ENCODE measurements around the gene CCDC150. TPM values are rescaled to one million over a fixed set of nuclear protein-coding genes. Genes with fewer than 3 reads are reported as not detected.

The CCDC150 gene
- total RNA-seq, 1 experiment from 2014 or later, result 13.1 TPM

DNA sequence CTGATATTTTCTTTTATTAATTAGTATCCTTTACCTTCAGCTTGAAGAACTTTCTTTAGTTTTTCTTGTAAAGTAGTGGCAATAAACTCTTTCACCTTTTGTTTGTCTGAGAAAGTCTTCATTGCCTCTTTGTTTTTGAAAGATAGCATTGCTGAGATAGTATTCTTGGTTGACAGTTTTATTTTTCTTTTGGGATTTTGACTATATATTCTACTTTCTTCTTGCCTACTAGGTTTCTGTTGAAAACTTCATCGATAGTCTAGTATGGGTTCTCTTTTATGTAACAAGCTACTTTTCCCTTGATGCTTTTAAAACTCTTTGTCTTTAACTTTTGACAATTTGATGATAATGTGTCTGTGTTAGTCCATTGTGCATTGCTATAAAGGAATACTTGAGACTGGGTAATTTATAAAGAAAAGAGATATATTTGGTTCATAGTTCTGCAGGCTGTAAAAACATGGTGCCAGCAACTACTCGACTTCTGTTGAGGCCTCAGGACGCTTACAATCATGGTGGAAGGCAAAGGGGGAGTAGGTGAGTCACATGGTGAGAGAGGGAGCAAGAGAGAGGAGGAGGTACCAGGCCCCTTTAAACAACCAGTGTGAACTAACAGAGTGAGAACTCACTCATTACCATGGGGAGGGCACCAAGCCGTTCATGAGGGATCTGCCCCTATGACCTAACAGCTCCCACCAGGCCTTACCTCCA lies 12.0 kb downstream of the CCDC150 start:
- no peaks in the 10 kb centered on the region for H3K4me1 ChIP-seq (ENCODE audit: insufficient read depth, low read length)
- intact Hi-C loops (cut with micrococcal nuclease), result no loop called here
- no peaks in the 10 kb centered on the region for H3K9me2 ChIP-seq (replicated peaks; ENCODE audit: low read length)
- H3K27ac ChIP-seq (ENCODE audit: low read length), result no peak overlapping the region
- TF ChIP-seq EZH2phosphoT487 (IDR thresholded peaks at IDR 0.05; ENCODE audit: borderline replicate concordance, low read length) (no peak), EZH2 (IDR thresholded peaks at IDR 0.05; ENCODE audit: low read length, unreplicated experiment) (no peak)
- TF ChIP-seq, protein P1, sequence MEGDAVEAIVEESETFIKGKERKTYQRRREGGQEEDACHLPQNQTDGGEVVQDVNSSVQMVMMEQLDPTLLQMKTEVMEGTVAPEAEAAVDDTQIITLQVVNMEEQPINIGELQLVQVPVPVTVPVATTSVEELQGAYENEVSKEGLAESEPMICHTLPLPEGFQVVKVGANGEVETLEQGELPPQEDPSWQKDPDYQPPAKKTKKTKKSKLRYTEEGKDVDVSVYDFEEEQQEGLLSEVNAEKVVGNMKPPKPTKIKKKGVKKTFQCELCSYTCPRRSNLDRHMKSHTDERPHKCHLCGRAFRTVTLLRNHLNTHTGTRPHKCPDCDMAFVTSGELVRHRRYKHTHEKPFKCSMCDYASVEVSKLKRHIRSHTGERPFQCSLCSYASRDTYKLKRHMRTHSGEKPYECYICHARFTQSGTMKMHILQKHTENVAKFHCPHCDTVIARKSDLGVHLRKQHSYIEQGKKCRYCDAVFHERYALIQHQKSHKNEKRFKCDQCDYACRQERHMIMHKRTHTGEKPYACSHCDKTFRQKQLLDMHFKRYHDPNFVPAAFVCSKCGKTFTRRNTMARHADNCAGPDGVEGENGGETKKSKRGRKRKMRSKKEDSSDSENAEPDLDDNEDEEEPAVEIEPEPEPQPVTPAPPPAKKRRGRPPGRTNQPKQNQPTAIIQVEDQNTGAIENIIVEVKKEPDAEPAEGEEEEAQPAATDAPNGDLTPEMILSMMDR (conservative IDR thresholded peaks at IDR 0.05; ENCODE audit: low read depth, low read length), result no peak
- no peak overlapping the region for H2AFZ ChIP-seq (ENCODE audit: low read length)
- no peaks in the 10 kb centered on the region for H4K20me1 ChIP-seq (ENCODE audit: low read length)
- no peaks in the 10 kb centered on the region for H3K27me3 ChIP-seq (ENCODE audit: low read length)
- H3K9me3 ChIP-seq (ENCODE audit: low read length), result peaks cover 32% of the 10 kb centered on the region
- ATAC-seq (no peak), DNase-seq (no peak)
- ChIA-PET CTCF (no interaction called here), POLR2A (ENCODE audit: unreplicated experiment) (interaction anchor here (0.6 to 0.8 kb wide), 2 partner anchors 65 to 735 kb away, joined by 6 to 7 read pairs; no protein-coding TSS in a partner anchor)
- BruUV-seq (replicated peaks), result no TSS peak
- H3K4me2 ChIP-seq (ENCODE audit: low read length), result no peak overlapping the region
- no peaks in the 10 kb centered on the region for H3F3A ChIP-seq (ENCODE audit: low read length, unreplicated experiment)
- peaks cover 54% of the 10 kb centered on the region for H3K36me3 ChIP-seq (ENCODE audit: low read depth, low read length)
- no peak overlapping the region for H3K4me3 ChIP-seq (ENCODE audit: low read length)
- peaks cover 31% of the 10 kb centered on the region for H3K79me2 ChIP-seq (ENCODE audit: low read length)
- H3K9ac ChIP-seq (ENCODE audit: low read length), result no peak overlapping the region

DNA sequence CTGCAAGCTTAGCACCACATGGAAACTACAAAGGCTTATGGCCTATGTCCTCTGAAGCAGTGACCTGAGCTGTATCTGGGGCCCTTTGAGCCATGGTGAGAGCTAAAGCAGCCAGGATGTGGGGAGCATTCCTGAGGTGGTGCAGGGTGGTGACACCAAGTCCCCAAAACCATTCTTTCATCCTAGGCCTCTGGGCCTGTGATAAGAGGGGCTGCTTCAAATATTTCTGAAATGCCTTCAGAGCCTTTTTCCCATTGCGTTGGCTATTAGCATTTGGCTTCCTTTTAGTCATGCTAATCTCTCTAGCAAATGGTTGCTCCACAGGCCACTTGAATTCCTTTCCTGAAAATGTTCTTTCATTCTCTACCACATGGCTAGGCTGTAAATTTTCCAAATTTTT lies 13.4 kb downstream of the CCDC150 start:
- Histone ChIP-seq H3K27me3 (ENCODE audit: low read length) (no peaks in the 10 kb centered on the region), H3K79me2 (ENCODE audit: low read length) (peaks cover 29% of the 10 kb centered on the region), H3K4me2 (ENCODE audit: low read length) (no peak overlapping the region), H2AFZ (ENCODE audit: low read length) (no peak overlapping the region), H3K9ac (ENCODE audit: low read length) (no peak overlapping the region), H3K9me2 (replicated peaks; ENCODE audit: low read length) (no peaks in the 10 kb centered on the region), H3K4me3 (ENCODE audit: low read length) (no peak overlapping the region), H3K4me1 (ENCODE audit: insufficient read depth, low read length) (no peaks in the 10 kb centered on the region), H3K36me3 (ENCODE audit: low read depth, low read length) (peaks cover 51% of the 10 kb centered on the region), H3K9me3 (ENCODE audit: low read length) (peaks cover 32% of the 10 kb centered on the region), H3K27ac (ENCODE audit: low read length) (no peak overlapping the region), H4K20me1 (ENCODE audit: low read length) (no peaks in the 10 kb centered on the region), H3F3A (ENCODE audit: low read length, unreplicated experiment) (no peaks in the 10 kb centered on the region)
- POLR2A ChIA-PET (ENCODE audit: unreplicated experiment), result no interaction called here
- CTCF ChIA-PET, result no interaction called here
- ATAC-seq (no peak), DNase-seq (no peak)
- intact Hi-C loops (cut with micrococcal nuclease), result no loop called here
- no TSS peak for BruUV-seq (replicated peaks)
- no peak for TF ChIP-seq EZH2 (IDR thresholded peaks at IDR 0.05; ENCODE audit: low read length, unreplicated experiment)
- no peak for TF ChIP-seq EZH2phosphoT487 (IDR thresholded peaks at IDR 0.05; ENCODE audit: borderline replicate concordance, low read length)
- TF ChIP-seq, protein P1 (conservative IDR thresholded peaks at IDR 0.05; ENCODE audit: low read depth, low read length), result no peak

DNA sequence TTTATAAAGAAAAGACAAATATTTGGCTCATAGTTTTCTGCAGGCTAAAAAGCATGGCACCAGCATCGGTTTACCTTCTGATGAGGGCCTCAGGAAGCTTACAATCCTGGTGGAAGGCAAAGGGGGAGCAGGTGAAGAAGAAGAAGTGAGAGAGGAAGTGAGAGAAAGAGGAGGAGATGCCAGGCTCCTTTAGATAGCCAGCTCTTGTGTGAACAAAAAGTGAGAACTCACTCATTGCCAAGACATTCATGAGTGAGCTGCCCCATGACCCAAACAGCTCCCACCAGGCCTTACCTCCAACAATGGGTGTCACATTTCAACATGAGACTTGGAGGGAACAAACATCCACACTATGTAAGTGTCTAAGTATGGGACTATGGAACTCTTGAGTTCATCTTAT lies 14.3 kb downstream of the CCDC150 start:
- Histone ChIP-seq H3K36me3 (ENCODE audit: low read depth, low read length) (peaks cover 47% of the 10 kb centered on the region), H3K9me3 (ENCODE audit: low read length) (peaks cover 32% of the 10 kb centered on the region), H3K9me2 (replicated peaks; ENCODE audit: low read length) (no peaks in the 10 kb centered on the region), H3K27ac (ENCODE audit: low read length) (no peak overlapping the region), H3K79me2 (ENCODE audit: low read length) (peaks cover 20% of the 10 kb centered on the region), H4K20me1 (ENCODE audit: low read length) (no peaks in the 10 kb centered on the region), H3K4me1 (ENCODE audit: insufficient read depth, low read length) (no peaks in the 10 kb centered on the region), H2AFZ (ENCODE audit: low read length) (no peak overlapping the region), H3K27me3 (ENCODE audit: low read length) (no peaks in the 10 kb centered on the region), H3K9ac (ENCODE audit: low read length) (no peak overlapping the region), H3F3A (ENCODE audit: low read length, unreplicated experiment) (no peaks in the 10 kb centered on the region), H3K4me3 (ENCODE audit: low read length) (no peak overlapping the region), H3K4me2 (ENCODE audit: low read length) (no peak overlapping the region)
- intact Hi-C loops (cut with micrococcal nuclease), result no loop called here
- ChIA-PET CTCF (no interaction called here), POLR2A (ENCODE audit: unreplicated experiment) (no interaction called here)
- TF ChIP-seq EZH2phosphoT487 (IDR thresholded peaks at IDR 0.05; ENCODE audit: borderline replicate concordance, low read length) (no peak), EZH2 (IDR thresholded peaks at IDR 0.05; ENCODE audit: low read length, unreplicated experiment) (no peak)
- TF ChIP-seq, protein P1 (conservative IDR thresholded peaks at IDR 0.05; ENCODE audit: low read depth, low read length), result no peak
- no TSS peak for BruUV-seq (replicated peaks)
- ATAC-seq, result no peak
- no peak for DNase-seq
